Heart left ventricle (tissue), 13 donors: Measurements from ENCODE around the gene RPP14.

ENCODE experiments used
- CTCF ChIP-seq, 12 donors: fragments of 200-600 bp; sonication (generic) in 4 of 12; IDR thresholded peaks; one replicate each; pipeline versions ENCODE4 v1.5.0 to v1.8.0; 2018 to 2022; ENCODE audit warnings: antibody characterized with exemption in 12 of 12, mild to moderate bottlenecking in 5 of 12
- POLR2A ChIP-seq, 2 donors: fragments of 450-650 bp; IDR thresholded peaks; one replicate each; pipeline ENCODE4 v1.6.1; 2017; ENCODE audit warnings: antibody characterized with exemption in 2 of 2, mild to moderate bottlenecking in 2 of 2, moderate library complexity in 2 of 2
- donor health status: ischemic (EF 13 %, LVEDD 7.1; RV severe dilation, severe dysfunction).
- donor health status: DM: no; HTN: yes; CAD: no.
- donor health status: DM: no; HTN: no; CAD: no.
- donor health status: ischemic (EF 25% LVEDD 6.9; RV normal size, moderate dysfunction).
- donor health status: ischemic (EF 25% LVEDD 5.7; RV mildly dilated, moderate dysfunction).
- donor health status: ischemic (EF 35%, LVEDD 5.7; RV mildly dilated, moderate dysfunction).
- donor health status: nonischemic (EF 11% LVEDD 7.7; RV severe dilation, severe dysfunction).
- donor health status: DM: yes; HTN: yes; CAD: no.
- donor health status: PGD.
- donor health status: ischemic (EF 29% LVEDD 5.4; RV normal size, mild dysfunction).
- donor health status: nonischemic (EF 23%, LVEDD 6.1; RV moderate dilation, normal function).

DNA sequence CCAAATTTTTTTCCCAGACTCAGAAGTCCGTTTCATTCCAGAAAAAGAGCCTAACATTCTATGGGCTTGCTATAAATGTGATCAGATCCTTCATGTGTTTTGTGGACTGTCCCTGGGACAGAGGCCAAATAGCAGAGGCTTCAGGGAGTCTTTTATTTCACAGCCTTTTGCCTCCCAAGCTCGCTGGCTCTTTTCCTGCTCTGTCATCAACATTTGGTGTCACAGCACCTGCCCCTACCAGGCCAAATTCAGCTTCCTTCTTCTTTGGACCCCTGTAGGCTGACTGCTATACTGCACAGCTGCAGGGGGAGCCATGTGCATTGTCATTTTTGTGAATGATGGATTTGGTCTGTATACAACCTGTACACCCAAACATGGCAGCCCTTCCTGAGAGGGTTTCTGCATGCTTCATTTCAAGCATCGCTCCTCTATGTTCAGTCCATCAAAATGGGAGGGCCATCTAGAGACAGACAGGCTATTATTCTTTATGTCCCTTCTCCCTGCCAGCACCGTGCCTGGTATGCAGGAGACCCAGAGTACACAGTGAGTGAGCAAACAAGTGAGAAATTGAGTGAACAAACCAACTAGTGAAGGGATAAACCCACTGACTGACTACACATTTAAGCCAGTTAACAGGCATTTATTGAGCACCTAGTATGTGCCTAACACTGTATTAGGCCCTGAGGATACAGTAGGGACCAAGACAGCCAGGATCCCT is 17.9 kb upstream of the RPP14 start:
- TF ChIP-seq POLR2A (IDR thresholded peaks at IDR 0.05) = no peak
- peak in 1 of 12 donors; percentile 6 for TF ChIP-seq CTCF (IDR thresholded peaks at IDR 0.05)
